Endothelial cell of umbilical vein (primary cell): ENCODE data around the gene NDUFB10. TPM values are rescaled to one million over a fixed set of nuclear protein-coding genes. Genes with fewer than 3 reads are reported as not detected.

Source experiments
- BruUV-seq: library from RNA; stranded (reverse); fragments of 400-500 nt; replicated peaks from 2 replicates; lab custom pipeline; 2021; lab: Mats Ljungman, UMichigan
- CTCF ChIA-PET: fragments of 300-600, 350-600 bp; sonication (Branson Sonifier 250); formaldehyde crosslinking; loops from one replicate; lab custom pipeline; 2021; ENCODE audit warnings: antibody characterized with exemption, inconsistent platforms; lab: Charles Lee
- POLR2A ChIA-PET: fragments of 300-600, 350-600 bp; sonication (Branson Sonifier 250); formaldehyde crosslinking; loops from one replicate; lab custom pipeline; 2021; ENCODE audit warnings: antibody characterized with exemption, inconsistent platforms; lab: Charles Lee
- DNase-seq: peaks from one replicate; pipeline ENCODE4 v3.0.0-alpha.2; 2011; ENCODE audit warnings: low read depth, low spot score
- FAIRE-seq: peaks from 2 replicates; lab custom pipeline; 2011; peaks lifted over from hg19 to GRCh38; lab: Jason Lieb, UNC
- H2AFZ ChIP-seq: 2 replicates; pipeline ENCODE4 v1.6.0; 2012; ENCODE audit warnings: low read depth, low read length, control low read depth, inconsistent platforms
- H3K27ac ChIP-seq: 2 replicates; pipeline ENCODE4 v1.5.1; 2011; ENCODE audit warnings: low read depth, mild to moderate bottlenecking, control low read depth, low read length, moderate library complexity; ENCODE audit not compliant: insufficient read depth
- H3K27me3 ChIP-seq, 2 experiments: 2 replicates each; pipeline versions ENCODE4 v1.6.0 to v1.6.1; 2011; ENCODE audit warnings: low read length in 2 of 2, mixed read lengths in 1 of 2; ENCODE audit not compliant: control insufficient read depth in 2 of 2, insufficient read depth in 2 of 2
- H3K36me3 ChIP-seq, 2 experiments: 2 replicates in 1 of 2; 3 replicates in 1 of 2; pipeline ENCODE4 v1.5.1; 2011; ENCODE audit warnings: low read length in 2 of 2, mild to moderate bottlenecking in 1 of 2, moderate library complexity in 1 of 2; ENCODE audit not compliant: control insufficient read depth in 2 of 2, insufficient read depth in 2 of 2; ENCODE audit errors: extremely low read depth in 1 of 2
- H3K4me1 ChIP-seq: 3 replicates; pipeline ENCODE4 v1.5.1; 2011; ENCODE audit warnings: mild to moderate bottlenecking, low read length; ENCODE audit not compliant: control insufficient read depth, insufficient read depth; ENCODE audit errors: extremely low read depth
- H3K4me2 ChIP-seq: 2 replicates; pipeline ENCODE4 v1.6.1; 2011; ENCODE audit warnings: low read length, control low read depth, mixed read lengths; ENCODE audit not compliant: insufficient read depth
- H3K4me3 ChIP-seq, 3 experiments: fragments of 200-600 bp in 1 of 3; sonication (generic), shearing (Covaris generic) in 1 of 3; replicated peaks in 1 of 3; 2 replicates each; pipeline ENCODE4 v1.5.1; 2011 to 2016; ENCODE audit warnings: control low read depth in 3 of 3, low read length in 3 of 3, mild to moderate bottlenecking in 2 of 3, inconsistent platforms in 1 of 3, low read depth in 1 of 3, moderate library complexity in 1 of 3; ENCODE audit not compliant: insufficient read depth in 1 of 3
- H3K79me2 ChIP-seq: 2 replicates; pipeline ENCODE4 v1.6.0; 2012; ENCODE audit warnings: low read length, inconsistent platforms; ENCODE audit not compliant: control insufficient read depth, insufficient read depth
- H3K9ac ChIP-seq: replicated peaks from 2 replicates; pipeline ENCODE3; 2011; ENCODE audit warnings: low read length, control low read depth; ENCODE audit not compliant: insufficient read depth; ENCODE audit errors: extremely low read depth
- H3K9me1 ChIP-seq: replicated peaks from 3 replicates; pipeline ENCODE4 v1.6.0; 2011; ENCODE audit warnings: mild to moderate bottlenecking, low read length; ENCODE audit not compliant: control insufficient read depth, insufficient read depth; ENCODE audit errors: extremely low read depth
- H3K9me3 ChIP-seq: replicated peaks from 2 replicates; pipeline ENCODE4 v1.5.1; 2012; ENCODE audit warnings: low read length, inconsistent platforms; ENCODE audit not compliant: control insufficient read depth, insufficient read depth
- H4K20me1 ChIP-seq: replicated peaks from 2 replicates; pipeline ENCODE3; 2011; ENCODE audit warnings: mild to moderate bottlenecking, low read length; ENCODE audit not compliant: control insufficient read depth, insufficient read depth; ENCODE audit errors: extremely low read depth
- EZH2 ChIP-seq: IDR thresholded peaks from 2 replicates; pipeline ENCODE4 v1.6.1; 2012; ENCODE audit warnings: borderline replicate concordance, low read depth, mild to moderate bottlenecking, moderate library complexity, low read length, inconsistent platforms; ENCODE audit not compliant: severe bottlenecking
- FOS ChIP-seq: IDR thresholded peaks from 2 replicates; pipeline ENCODE4 v1.6.1; 2011; ENCODE audit warnings: mild to moderate bottlenecking, low read length, moderate library complexity, borderline replicate concordance; ENCODE audit not compliant: insufficient read depth
- GATA2 ChIP-seq: IDR thresholded peaks from 2 replicates; pipeline ENCODE4 v1.7.0; 2011; ENCODE audit warnings: low read depth, mild to moderate bottlenecking, moderate library complexity, mixed read lengths, low read length; ENCODE audit not compliant: insufficient read length, insufficient read depth
- JUN ChIP-seq: IDR thresholded peaks from 2 replicates; pipeline ENCODE4 v1.6.1; 2011; ENCODE audit warnings: borderline replicate concordance, low read depth; ENCODE audit not compliant: insufficient read length, insufficient read depth
- MYC ChIP-seq: IDR thresholded peaks from one replicate; pipeline ENCODE4 v1.6.1; 2011; ENCODE audit warnings: mild to moderate bottlenecking, low read depth, low read length
- POLR2A ChIP-seq: IDR thresholded peaks from 2 replicates; pipeline ENCODE4 v1.6.1; 2012; ENCODE audit warnings: low read depth, mild to moderate bottlenecking, control low read depth, low read length
- POLR2AphosphoS5 ChIP-seq: IDR thresholded peaks from 2 replicates; pipeline ENCODE4 v1.6.1; 2012; ENCODE audit warnings: low read depth, mild to moderate bottlenecking, control low read depth, low read length, moderate library complexity; ENCODE audit not compliant: insufficient read depth
- dilution Hi-C: fragments of 300-500 bp; cut with MboI; formaldehyde crosslinking; loops from one replicate; pipeline ENCODE4 v1.15.0; 2019; ENCODE audit warnings: low sequenced_read_pairs; ENCODE audit not compliant: extremely low pct_ligation_motif_present
- intact Hi-C: fragments of 100-400 bp; cut with micrococcal nuclease; formaldehyde crosslinking; loops from one replicate; pipeline ENCODE4 v1.10.0; 2022
- polyA plus RNA-seq, 4 experiments: library from polyadenylated mRNA; depleted of rRNA in 3 of 4; stranded (reverse) in 3 of 4; unstranded in 1 of 4; fragments of >200 nt; gene quantifications; 2 replicates each; pipeline versions ENCODE4 v1.2.1 to v1.2.3, GENCODE V29; 2011 to 2012; ENCODE audit warnings: missing spikeins in 1 of 4
- total RNA-seq: library from RNA; stranded (reverse); gene quantifications from 2 replicates; pipeline ENCODE4 v1.2.3, GENCODE V29; 2021
- TF ChIP-seq, protein P1 (sequence below): IDR thresholded peaks from 2 replicates; pipeline ENCODE4 v1.6.1; 2011; ENCODE audit not compliant: insufficient read depth, insufficient read length
- TF ChIP-seq, protein P2 (sequence below), 2 donors: IDR thresholded peaks; 1 replicate in 1 of 2; 2 replicates in 1 of 2; pipeline ENCODE4 v1.5.1; 2011; ENCODE audit warnings: low read length in 2 of 2, mild to moderate bottlenecking in 2 of 2, moderate library complexity in 2 of 2, control low read depth in 1 of 2, inconsistent platforms in 1 of 2, low read depth in 1 of 2; ENCODE audit not compliant: insufficient read depth in 1 of 2; ENCODE audit errors: extremely low read depth in 1 of 2

The NDUFB10 gene
- total and polyA plus RNA-seq, 2 donors (not counting 3 experiments of a cell fraction or from before 2014, with no cell fraction given), result 124 to 167 TPM

DNA sequence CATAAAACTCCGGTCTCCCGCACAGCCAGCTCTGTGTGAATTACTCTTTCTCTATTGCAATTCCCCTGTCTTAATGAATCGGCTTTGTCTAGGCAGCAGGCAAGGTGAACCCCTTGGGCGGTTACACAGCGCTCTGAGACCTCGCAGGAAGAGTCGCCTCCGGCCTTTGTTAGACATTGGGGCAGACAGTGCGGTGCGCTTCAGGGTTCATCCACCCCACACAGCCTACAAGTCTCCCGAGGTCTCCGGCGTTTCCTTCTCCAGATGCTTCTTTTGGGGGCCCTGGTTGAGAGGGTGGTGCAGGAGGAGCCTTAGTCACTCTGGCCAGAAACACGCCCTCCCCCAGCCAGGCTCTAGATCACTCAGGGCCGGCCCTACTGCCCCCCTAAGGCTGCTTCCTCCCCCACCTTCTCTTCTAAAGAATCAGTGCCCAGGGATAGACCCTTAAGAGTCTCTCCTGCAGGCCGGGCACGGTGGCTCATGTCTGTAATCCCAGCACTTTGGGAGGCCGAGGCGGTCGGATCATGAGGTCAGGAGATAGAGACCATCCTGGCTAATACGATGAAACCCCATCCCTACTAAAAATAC lies 14.6 kb upstream of the NDUFB10 start:
- ChIA-PET POLR2A (no interaction called here), CTCF (interaction anchor here (0.6 to 1.8 kb wide), 3 partner anchors 12 to 196 kb away, joined by 5 to 9 read pairs (median 5); no protein-coding TSS in a partner anchor)
- Histone ChIP-seq H3K4me3 (no peak overlapping the region), H3K9me3 (no peaks in the 10 kb centered on the region), H3K79me2 (no peaks in the 10 kb centered on the region), H3K4me1 (peaks cover 12% of the 10 kb centered on the region), H3K9ac (no peak overlapping the region), H3K4me2 (no peak overlapping the region), H4K20me1 (no peaks in the 10 kb centered on the region), H3K27ac (no peak overlapping the region), H3K36me3 (peaks cover 0 to 5% of the 10 kb centered on the region in 2 experiments), H3K27me3 (no peaks in the 10 kb centered on the region), H2AFZ (no peak overlapping the region), H3K9me1 (no peaks in the 10 kb centered on the region)
- intact Hi-C loops, result no loop called here
- no TSS peak for BruUV-seq
- DNase-seq, result no peak
- no peak for FAIRE-seq
- TF ChIP-seq POLR2A (no peak), EZH2 (no peak), MYC (no peak), FOS (no peak), POLR2AphosphoS5 (no peak), JUN (no peak), GATA2 (no peak)
- TF ChIP-seq, protein P1, sequence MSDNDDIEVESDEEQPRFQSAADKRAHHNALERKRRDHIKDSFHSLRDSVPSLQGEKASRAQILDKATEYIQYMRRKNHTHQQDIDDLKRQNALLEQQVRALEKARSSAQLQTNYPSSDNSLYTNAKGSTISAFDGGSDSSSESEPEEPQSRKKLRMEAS, result no peak
- TF ChIP-seq, protein P2, sequence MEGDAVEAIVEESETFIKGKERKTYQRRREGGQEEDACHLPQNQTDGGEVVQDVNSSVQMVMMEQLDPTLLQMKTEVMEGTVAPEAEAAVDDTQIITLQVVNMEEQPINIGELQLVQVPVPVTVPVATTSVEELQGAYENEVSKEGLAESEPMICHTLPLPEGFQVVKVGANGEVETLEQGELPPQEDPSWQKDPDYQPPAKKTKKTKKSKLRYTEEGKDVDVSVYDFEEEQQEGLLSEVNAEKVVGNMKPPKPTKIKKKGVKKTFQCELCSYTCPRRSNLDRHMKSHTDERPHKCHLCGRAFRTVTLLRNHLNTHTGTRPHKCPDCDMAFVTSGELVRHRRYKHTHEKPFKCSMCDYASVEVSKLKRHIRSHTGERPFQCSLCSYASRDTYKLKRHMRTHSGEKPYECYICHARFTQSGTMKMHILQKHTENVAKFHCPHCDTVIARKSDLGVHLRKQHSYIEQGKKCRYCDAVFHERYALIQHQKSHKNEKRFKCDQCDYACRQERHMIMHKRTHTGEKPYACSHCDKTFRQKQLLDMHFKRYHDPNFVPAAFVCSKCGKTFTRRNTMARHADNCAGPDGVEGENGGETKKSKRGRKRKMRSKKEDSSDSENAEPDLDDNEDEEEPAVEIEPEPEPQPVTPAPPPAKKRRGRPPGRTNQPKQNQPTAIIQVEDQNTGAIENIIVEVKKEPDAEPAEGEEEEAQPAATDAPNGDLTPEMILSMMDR (IDR thresholded peaks at IDR 0.05; ENCODE audit: extremely low read depth in 1 of 2, insufficient read depth in 1 of 2, low read depth in 1 of 2, low read length in 2 of 2), result no peak
- dilution Hi-C loops, result no loop called here
